ENCODE results near the gene SPNS3.
A peak's percentile ranks its signal among the peaks of the same experiment; 100 is the strongest.

Gene SPNS3

GRCh38 chr17:4426499-4427208 is 7.1 kb upstream of the SPNS3 start:
- peak overlapping the region; percentile 65 for H3K4me2 ChIP-seq

GRCh38 chr17:4427505-4427904 is 6.2 kb upstream of the SPNS3 start:
- H3K27me3 ChIP-seq: no peaks in the 10 kb centered on the region

More at GRCh38 chr17:4426499-4427208, 7.1 kb upstream of the SPNS3 start:
- no peak overlapping the region for H3K9ac ChIP-seq
- no peaks in the 10 kb centered on the region for H3K27me3 ChIP-seq
- peak overlapping the region; percentile 50; the same call in 1 of the 2 replicates for H3K27ac ChIP-seq
- H3K4me1 ChIP-seq: peaks cover 16% of the 10 kb centered on the region
- no peaks in the 10 kb centered on the region for H4K20me1 ChIP-seq
- no peak for TF ChIP-seq Cebpa-rat (IDR thresholded peaks at IDR 0.05)
- no peaks in the 10 kb centered on the region for H3K9me3 ChIP-seq
- no peaks in the 10 kb centered on the region for H3K36me3 ChIP-seq
- H3K4me3 ChIP-seq: no peak overlapping the region

GRCh38 chr17:4436381-4436780 is 2.6 kb downstream of the SPNS3 start:
- Histone ChIP-seq H3K9ac (peak overlapping the region; percentile 49), H4K20me1 (no peaks in the 10 kb centered on the region), H3K4me2 (peak overlapping the region; percentile 82), H3K4me3 (0 out of 2 replicates have a peak overlapping the region, but pooled peaks have one; percentile 29), H3K27ac (peak overlapping the region; percentile 77), H3K36me3 (no peaks in the 10 kb centered on the region), H3K4me1 (peaks cover 85% of the 10 kb centered on the region), H3K9me3 (no peaks in the 10 kb centered on the region), H3K27me3 (no peaks in the 10 kb centered on the region)
- TF ChIP-seq Cebpa-rat (IDR thresholded peaks at IDR 0.05): no peak

More at GRCh38 chr17:4427505-4427904, 6.2 kb upstream of the SPNS3 start:
- Histone ChIP-seq H3K27ac (no peak overlapping the region), H3K9ac (no peak overlapping the region), H3K4me3 (no peak overlapping the region), H3K9me3 (no peaks in the 10 kb centered on the region), H4K20me1 (no peaks in the 10 kb centered on the region), H3K4me2 (peak overlapping the region; percentile 65), H3K36me3 (no peaks in the 10 kb centered on the region), H3K4me1 (peaks cover 16% of the 10 kb centered on the region)
- TF ChIP-seq Cebpa-rat (IDR thresholded peaks at IDR 0.05): no peak

GRCh38 chr17:4436846-4437245 is 3.1 kb downstream of the SPNS3 start:
- H4K20me1 ChIP-seq: no peaks in the 10 kb centered on the region
- TF ChIP-seq Cebpa-rat (IDR thresholded peaks at IDR 0.05): no peak
- H3K27me3 ChIP-seq: no peaks in the 10 kb centered on the region
- peak overlapping the region; percentile 77 for H3K27ac ChIP-seq
- peaks cover 85% of the 10 kb centered on the region for H3K4me1 ChIP-seq
- no peaks in the 10 kb centered on the region for H3K9me3 ChIP-seq
- peak overlapping the region; percentile 82 for H3K4me2 ChIP-seq
- no peaks in the 10 kb centered on the region for H3K36me3 ChIP-seq
- H3K9ac ChIP-seq: peak overlapping the region; percentile 49
- 0 out of 2 replicates have a peak overlapping the region, but pooled peaks have one; percentile 29 for H3K4me3 ChIP-seq

GRCh38 chr17:4438162-4438944 is 4.6 kb downstream of the SPNS3 start:
- Histone ChIP-seq H3K9me3 (no peaks in the 10 kb centered on the region), H3K27me3 (no peaks in the 10 kb centered on the region), H3K4me1 (peaks cover 77% of the 10 kb centered on the region), H3K4me3 (no peak overlapping the region), H3K36me3 (no peaks in the 10 kb centered on the region), H3K9ac (no peak overlapping the region), H3K4me2 (peak overlapping the region; percentile 82), H3K27ac (peak overlapping the region; percentile 77; the same call in 1 of the 2 replicates), H4K20me1 (no peaks in the 10 kb centered on the region)
- no peak for TF ChIP-seq Cebpa-rat (IDR thresholded peaks at IDR 0.05)

- Histone ChIP-seq H3K9me3 (no peaks in the 10 kb centered on the region), H4K20me1 (no peaks in the 10 kb centered on the region), H3K4me3 (no peak overlapping the region), H3K36me3 (no peaks in the 10 kb centered on the region), H3K9ac (peak overlapping the region; percentile 19; the same call in 1 of the 2 replicates), H3K4me1 (peaks cover 66% of the 10 kb centered on the region), H3K27me3 (no peaks in the 10 kb centered on the region), H3K27ac (0 out of 2 replicates have a peak overlapping the region, but pooled peaks have one; percentile 19), H3K4me2 (peak overlapping the region; percentile 62)
- no peak for TF ChIP-seq Cebpa-rat (IDR thresholded peaks at IDR 0.05)
Observed at GRCh38 chr17:4440021-4440420, 6.3 kb downstream of the SPNS3 start.

- no peak overlapping the region for H3K4me3 ChIP-seq
- H3K9ac ChIP-seq: no peak overlapping the region
- no peaks in the 10 kb centered on the region for H3K9me3 ChIP-seq
- H3K4me2 ChIP-seq: peak overlapping the region; percentile 62
- H3K4me1 ChIP-seq: peaks cover 57% of the 10 kb centered on the region
- H3K36me3 ChIP-seq: no peaks in the 10 kb centered on the region
- H3K27me3 ChIP-seq: no peaks in the 10 kb centered on the region
- H3K27ac ChIP-seq: no peak overlapping the region
- no peaks in the 10 kb centered on the region for H4K20me1 ChIP-seq
- TF ChIP-seq Cebpa-rat (IDR thresholded peaks at IDR 0.05): no peak
Observed at GRCh38 chr17:4440690-4441686, 7.2 kb downstream of the SPNS3 start.

GRCh38 chr17:4442582-4442981 is 8.8 kb downstream of the SPNS3 start:
- H3K27ac ChIP-seq: no peak overlapping the region
- no peaks in the 10 kb centered on the region for H3K27me3 ChIP-seq
- no peaks in the 10 kb centered on the region for H4K20me1 ChIP-seq
- no peak overlapping the region for H3K4me2 ChIP-seq
- H3K4me3 ChIP-seq: no peak overlapping the region
- no peaks in the 10 kb centered on the region for H3K9me3 ChIP-seq
- no peak overlapping the region for H3K9ac ChIP-seq
- no peaks in the 10 kb centered on the region for H3K36me3 ChIP-seq
- peaks cover 41% of the 10 kb centered on the region for H3K4me1 ChIP-seq
- no peak for TF ChIP-seq Cebpa-rat (IDR thresholded peaks at IDR 0.05)

GRCh38 chr17:4443476-4443875 is 9.7 kb downstream of the SPNS3 start:
- Histone ChIP-seq H3K27ac (no peak overlapping the region), H3K4me1 (peaks cover 32% of the 10 kb centered on the region), H4K20me1 (no peaks in the 10 kb centered on the region), H3K27me3 (no peaks in the 10 kb centered on the region), H3K4me2 (no peak overlapping the region), H3K9me3 (no peaks in the 10 kb centered on the region), H3K36me3 (no peaks in the 10 kb centered on the region), H3K9ac (no peak overlapping the region), H3K4me3 (no peak overlapping the region)
- no peak for TF ChIP-seq Cebpa-rat (IDR thresholded peaks at IDR 0.05)
